H1 (cell line): ENCODE results near the gene KCNH8. TPM values are rescaled to one million over a fixed set of nuclear protein-coding genes. Genes with fewer than 3 reads are reported as not detected.

Source experiments
- CTCF ChIA-PET: fragments of 300-600 bp; sonication (Branson Sonifier 250); formaldehyde crosslinking; loops from one replicate; lab custom pipeline; 2021; ENCODE audit not compliant: partially characterized antibody; lab: Charles Lee
- POLR2A ChIA-PET: fragments of 300-600 bp; sonication (Branson Sonifier 250); formaldehyde crosslinking; loops from one replicate; lab custom pipeline; 2021; ENCODE audit warnings: inconsistent platforms; ENCODE audit not compliant: partially characterized antibody; lab: Charles Lee
- DNase-seq, 2 experiments: peaks; one replicate each; pipeline versions ENCODE4 v3.0.0 to v3.0.0-alpha.2; 2010 to 2022; ENCODE audit warnings: low spot score in 2 of 2, low read depth in 1 of 2, mixed read lengths in 1 of 2
- FAIRE-seq: peaks from 2 replicates; lab custom pipeline; 2011; peaks lifted over from hg19 to GRCh38; lab: Jason Lieb, UNC
- H2AFZ ChIP-seq: 2 replicates; pipeline ENCODE4 v1.8.1; 2012; ENCODE audit warnings: low read length, inconsistent platforms
- H2AK5ac ChIP-seq: 2 replicates; pipeline ENCODE4 v1.6.1; 2013; ENCODE audit warnings: low read depth, low read length
- H2BK120ac ChIP-seq: replicated peaks from 2 replicates; pipeline ENCODE3; 2013; ENCODE audit warnings: low read depth, low read length, inconsistent platforms
- H2BK12ac ChIP-seq: 2 replicates; pipeline ENCODE4 v1.6.1; 2013; ENCODE audit warnings: low read depth, low read length
- H2BK15ac ChIP-seq: 2 replicates; pipeline ENCODE4 v1.6.1; 2013; ENCODE audit warnings: low read length
- H2BK20ac ChIP-seq: 2 replicates; pipeline ENCODE4 v1.6.1; 2013; ENCODE audit warnings: low read length
- H2BK5ac ChIP-seq: 2 replicates; pipeline ENCODE4 v1.6.1; 2013; ENCODE audit warnings: low read depth, low read length
- H3K14ac ChIP-seq: 2 replicates; pipeline ENCODE4 v1.6.1; 2013; ENCODE audit warnings: inconsistent platforms; ENCODE audit not compliant: insufficient read length
- H3K18ac ChIP-seq: 2 replicates; pipeline ENCODE4 v1.6.1; 2013; ENCODE audit warnings: low read length; ENCODE audit errors: extremely low read depth
- H3K23ac ChIP-seq: 2 replicates; pipeline ENCODE4 v1.6.1; 2013; ENCODE audit warnings: inconsistent platforms; ENCODE audit not compliant: insufficient read length
- H3K23me2 ChIP-seq: 2 replicates; pipeline ENCODE4 v1.6.1; 2013; ENCODE audit warnings: low read depth, low read length
- H3K27ac ChIP-seq: 2 replicates; pipeline ENCODE4 v1.6.1; 2011; ENCODE audit warnings: low read depth, low read length, inconsistent platforms
- H3K27me3 ChIP-seq, 4 experiments: replicated peaks in 1 of 4; 1 replicate in 1 of 4; 2 replicates in 3 of 4; pipeline versions ENCODE4 v1.6.1 to v1.8.1; 2011 to 2013; ENCODE audit warnings: low read length in 3 of 4, mild to moderate bottlenecking in 3 of 4, inconsistent platforms in 2 of 4, mixed read lengths in 2 of 4, moderate library complexity in 1 of 4; ENCODE audit not compliant: control insufficient read depth in 3 of 4, insufficient read depth in 3 of 4; ENCODE audit errors: extremely low read depth in 1 of 4
- H3K36me3 ChIP-seq, 4 experiments: 2 replicates each; pipeline versions ENCODE4 v1.6.1 to v1.8.1; 2011 to 2013; ENCODE audit warnings: mild to moderate bottlenecking in 4 of 4, low read length in 3 of 4, moderate library complexity in 2 of 4, control low read depth in 1 of 4, inconsistent platforms in 1 of 4; ENCODE audit not compliant: insufficient read depth in 4 of 4, control insufficient read depth in 2 of 4
- H3K4ac ChIP-seq: replicated peaks from 2 replicates; pipeline ENCODE3; 2013; ENCODE audit warnings: low read length, low read depth, mixed read lengths, inconsistent platforms; ENCODE audit not compliant: insufficient read length
- H3K4me1 ChIP-seq, 4 experiments: replicated peaks in 1 of 4; 1 replicate in 1 of 4; 2 replicates in 3 of 4; pipeline versions ENCODE4 v1.6.1 to v1.8.1; 2011 to 2013; ENCODE audit warnings: low read length in 3 of 4, inconsistent platforms in 2 of 4, mixed read lengths in 1 of 4; ENCODE audit not compliant: insufficient read depth in 4 of 4, control insufficient read depth in 3 of 4
- H3K4me2 ChIP-seq, 2 experiments: 2 replicates each; pipeline versions ENCODE4 v1.6.1 to v1.8.1; 2011 to 2013; ENCODE audit warnings: low read depth in 2 of 2, low read length in 2 of 2, control low read depth in 1 of 2, inconsistent platforms in 1 of 2, mild to moderate bottlenecking in 1 of 2; ENCODE audit not compliant: insufficient read depth in 1 of 2
- H3K4me3 ChIP-seq, 4 experiments: fragments of 200-600, 300-600 bp in 1 of 4; sonication (generic), shearing (Covaris generic), sonication (Bioruptor Twin) in 1 of 4; 2 replicates each; pipeline versions ENCODE4 v1.5.1 to v1.8.1; 2011 to 2016; ENCODE audit warnings: low read length in 4 of 4, low read depth in 3 of 4, control low read depth in 2 of 4, inconsistent platforms in 2 of 4, mild to moderate bottlenecking in 2 of 4, mixed read lengths in 1 of 4, moderate library complexity in 1 of 4; ENCODE audit not compliant: insufficient read depth in 2 of 4; ENCODE audit errors: extremely low read depth in 1 of 4
- H3K56ac ChIP-seq: replicated peaks from 2 replicates; pipeline ENCODE3; 2013; ENCODE audit warnings: low read depth, mild to moderate bottlenecking, mixed read lengths, low read length, inconsistent platforms; ENCODE audit not compliant: insufficient read length
- H3K79me1 ChIP-seq: 2 replicates; pipeline ENCODE4 v1.6.1; 2013; ENCODE audit warnings: low read depth, low read length, control low read depth
- H3K79me2 ChIP-seq, 2 experiments: 2 replicates each; pipeline versions ENCODE4 v1.6.1 to v1.8.1; 2012 to 2013; ENCODE audit warnings: low read length in 2 of 2, mild to moderate bottlenecking in 2 of 2, inconsistent platforms in 1 of 2; ENCODE audit not compliant: insufficient read depth in 2 of 2, control insufficient read depth in 1 of 2
- H3K9ac ChIP-seq, 4 experiments: replicated peaks in 1 of 4; 1 replicate in 1 of 4; 2 replicates in 3 of 4; pipeline versions ENCODE4 v1.6.1 to v1.8.1; 2011 to 2013; ENCODE audit warnings: low read depth in 3 of 4, low read length in 3 of 4, control low read depth in 2 of 4, mild to moderate bottlenecking in 2 of 4, moderate library complexity in 2 of 4, inconsistent platforms in 1 of 4; ENCODE audit errors: extremely low read depth in 1 of 4
- H3K9me3 ChIP-seq, 2 experiments: 2 replicates each; pipeline versions ENCODE4 v1.6.1 to v1.8.1; 2012 to 2013; ENCODE audit warnings: mild to moderate bottlenecking in 2 of 2, moderate library complexity in 2 of 2, control low read depth in 1 of 2, inconsistent platforms in 1 of 2, low read depth in 1 of 2, low read length in 1 of 2, mixed read lengths in 1 of 2; ENCODE audit not compliant: insufficient read depth in 2 of 2
- H4K20me1 ChIP-seq, 2 experiments: replicated peaks in 1 of 2; 2 replicates each; pipeline versions ENCODE3 to v1.8.1; 2011 to 2013; ENCODE audit warnings: inconsistent platforms in 2 of 2, low read length in 2 of 2, mild to moderate bottlenecking in 1 of 2; ENCODE audit not compliant: insufficient read depth in 2 of 2, control insufficient read depth in 1 of 2
- H4K5ac ChIP-seq: 2 replicates; pipeline ENCODE4 v1.6.1; 2013; ENCODE audit warnings: low read length, low read depth, mixed read lengths, inconsistent platforms; ENCODE audit not compliant: insufficient read length
- H4K8ac ChIP-seq: 2 replicates; pipeline ENCODE4 v1.8.0; 2013; ENCODE audit warnings: mild to moderate bottlenecking, moderate library complexity, low read length, inconsistent platforms; ENCODE audit not compliant: insufficient read depth; ENCODE audit errors: extremely low read depth
- H4K91ac ChIP-seq: replicated peaks from 2 replicates; pipeline ENCODE3; 2013; ENCODE audit warnings: low read length, mixed read lengths, inconsistent platforms; ENCODE audit not compliant: insufficient read length
- CBX5 ChIP-seq: fragments of 300-800, 300-1000 bp; sonication (generic); IDR thresholded peaks from 2 replicates; pipeline ENCODE4 v1.7.1; 2016; ENCODE audit warnings: antibody characterized with exemption, low read length, low read depth
- CBX8 ChIP-seq: fragments of 300-800, 300-1000 bp; sonication (generic); IDR thresholded peaks from 2 replicates; pipeline ENCODE4 v1.7.1; 2016; ENCODE audit warnings: low read depth, low read length, borderline replicate concordance
- CHD2 ChIP-seq: IDR thresholded peaks from 2 replicates; pipeline ENCODE4 v1.6.1; 2012; ENCODE audit warnings: low read length, improper control_type of control experiment
- KDM4A ChIP-seq: IDR thresholded peaks from one replicate; pipeline ENCODE4 v1.7.1; 2012; ENCODE audit warnings: low read depth, mild to moderate bottlenecking, moderate library complexity, low read length, inconsistent platforms; ENCODE audit not compliant: severe bottlenecking
- MAX ChIP-seq: IDR thresholded peaks from 2 replicates; pipeline ENCODE4 v1.6.1; 2012; ENCODE audit warnings: inconsistent platforms
- PHF8 ChIP-seq: fragments of 200-600 bp; sonication (generic); conservative IDR thresholded peaks from 2 replicates; pipeline ENCODE4 v1.7.1; 2012; ENCODE audit warnings: low read depth, mild to moderate bottlenecking, inconsistent platforms, low read length, moderate library complexity
- SP4 ChIP-seq: IDR thresholded peaks from 2 replicates; pipeline ENCODE4 v1.6.1; 2012; ENCODE audit warnings: low read length, inconsistent platforms
- TCF12 ChIP-seq: IDR thresholded peaks from 2 replicates; pipeline ENCODE4 v1.6.1; 2011; ENCODE audit warnings: low read depth, mild to moderate bottlenecking, low read length
- WGBS, 2 experiments: shearing (Covaris generic) in 1 of 2; methylation state at CpG; one replicate each; pipeline versions ENCODE4 v1.1.6 to v1.1.7; 2013 to 2015; ENCODE audit warnings: low lambda C conversion rate in 2 of 2, mixed read lengths in 2 of 2, inconsistent platforms in 1 of 2, low coverage in 1 of 2, missing lambda C conversion rate in 1 of 2; ENCODE audit not compliant: insufficient replicate concordance in 2 of 2, insufficient coverage in 1 of 2, insufficient read length in 1 of 2; ENCODE audit errors: extremely low coverage in 1 of 2, missing lambda C conversion rate in 1 of 2; 5-methylcytosine and 5-hydroxymethylcytosine counted together
- polyA plus RNA-seq, 7 experiments: library from polyadenylated mRNA; depleted of rRNA in 3 of 7; stranded (reverse) in 5 of 7; unstranded in 2 of 7; fragments of >200 nt in 5 of 7; fragments of 200-250 nt in 2 of 7; gene quantifications; 1 replicate in 5 of 7; 2 replicates in 1 of 7; 4 replicates in 1 of 7; pipeline versions ENCODE4 v1.2.1 to v1.2.3, GENCODE V29; 2011 to 2013; ENCODE audit warnings: missing spikeins in 2 of 7, mixed read lengths in 2 of 7
- total RNA-seq: library from RNA; stranded (reverse); fragmentation: NEBNext Ultra II Directional; extraction: Animal tissue kit (Norgen Biotek cat#: 25700); gene quantifications from 2 replicates; pipeline ENCODE4 v1.2.1, GENCODE V29; 2021

KCNH8 gene
- total and polyA plus RNA-seq, 2 of the 8 experiments (the other 6 are each of a cell fraction or from before 2014, with no cell fraction given), result 2.2 to 2.4 TPM

DNA sequence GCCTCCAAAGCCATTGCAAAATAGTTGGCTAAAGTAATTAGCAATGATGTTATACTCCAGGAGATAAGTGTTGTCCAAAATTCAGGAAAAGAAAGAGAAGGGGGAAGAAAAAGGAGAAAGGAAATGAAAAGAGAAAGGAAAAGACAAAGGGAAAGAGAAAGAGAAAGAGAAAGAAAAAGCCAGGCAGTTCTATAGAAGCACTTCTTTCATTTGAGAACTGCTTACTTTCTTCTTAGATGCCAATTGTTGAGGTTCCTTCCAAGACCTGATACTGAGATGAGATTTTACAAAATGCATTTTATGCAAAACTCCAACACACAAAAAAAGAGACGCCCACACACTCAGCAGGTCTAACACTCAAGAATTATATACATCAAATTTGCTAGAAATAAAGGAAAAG is 298.4 kb downstream of the KCNH8 start:
- 88% methylated on average over 1 of the region's 1 CpG; no CpG with 5 or more reads in 1 of the 2 experiments for WGBS, 2 experiments
- H4K20me1 ChIP-seq, result no peaks in the 10 kb centered on the region
- no peaks in the 10 kb centered on the region for H3K27me3 ChIP-seq
- POLR2A ChIA-PET, result no interaction called here
- no peak overlapping the region for H3K56ac ChIP-seq
- no peaks in the 10 kb centered on the region for H3K36me3 ChIP-seq
- no peak overlapping the region for H4K8ac ChIP-seq
- no peak overlapping the region for H2BK15ac ChIP-seq
- H2AFZ ChIP-seq, result no peak overlapping the region
- no peak overlapping the region for H4K91ac ChIP-seq
- no peaks in the 10 kb centered on the region for H3K79me2 ChIP-seq
- H3K79me1 ChIP-seq, result no peaks in the 10 kb centered on the region
- H3K14ac ChIP-seq, result no peak overlapping the region
- no peak overlapping the region for H2AK5ac ChIP-seq
- no peak for TF ChIP-seq SP4
- TF ChIP-seq CBX8, result no peak
- no peak for TF ChIP-seq PHF8
- TF ChIP-seq CBX5, result no peak
- no peak for TF ChIP-seq KDM4A
- no peak for TF ChIP-seq MAX
- no peak for TF ChIP-seq CHD2
- no peak for TF ChIP-seq TCF12
- H2BK5ac ChIP-seq, result no peak overlapping the region
- no peaks in the 10 kb centered on the region for H3K9me3 ChIP-seq
- no peak overlapping the region for H2BK120ac ChIP-seq
- H3K18ac ChIP-seq, result no peak overlapping the region
- H3K4me2 ChIP-seq, result no peak overlapping the region
- H3K23ac ChIP-seq, result no peak overlapping the region
- H2BK20ac ChIP-seq, result no peak overlapping the region
- DNase-seq, result no peak
- H3K4ac ChIP-seq, result no peak overlapping the region
- no peak overlapping the region for H3K9ac ChIP-seq
- no peak overlapping the region for H3K4me3 ChIP-seq
- CTCF ChIA-PET, result interaction anchor here (0.6 kb wide), 1 partner anchor 13 kb away, joined by 3 read pairs; no protein-coding TSS in a partner anchor
- FAIRE-seq, result no peak
- H2BK12ac ChIP-seq, result no peak overlapping the region
- no peak overlapping the region for H4K5ac ChIP-seq
- H3K27ac ChIP-seq, result no peak overlapping the region
- 0 out of 7 replicates have a peak, but pooled peaks cover 0 to 2% (median 0%) of the 10 kb centered on the region in 4 experiments for H3K4me1 ChIP-seq
- H3K23me2 ChIP-seq, result no peaks in the 10 kb centered on the region
